B cell (primary cell): ENCODE data around the gene DHRS1. TPM values are rescaled to one million over a fixed set of nuclear protein-coding genes. Genes with fewer than 3 reads are reported as not detected.

Experiments used
- ATAC-seq: fragments of 200-7000 bp; cut with Tn5 transposase; one replicate; pipeline ENCODE4 v1.10.0; 2021; ENCODE audit warnings: low read depth, mild to moderate bottlenecking, moderate number of reproducible peaks, moderate library complexity
- CTCF ChIA-PET: fragments of 350-600 bp; sonication (Branson Sonifier 250); formaldehyde crosslinking; loops from one replicate; lab custom pipeline; 2021; ENCODE audit warnings: antibody characterized with exemption, inconsistent platforms; lab: Charles Lee
- POLR2A ChIA-PET: fragments of 350-600 bp; sonication (Branson Sonifier 250); formaldehyde crosslinking; loops from one replicate; lab custom pipeline; 2021; ENCODE audit warnings: antibody characterized with exemption; lab: Charles Lee
- DNase-seq: peaks from one replicate; pipeline ENCODE4 v3.0.0; 2013
- H2AFZ ChIP-seq: 2 replicates; pipeline ENCODE4 v1.6.1; 2012; ENCODE audit warnings: mild to moderate bottlenecking, low read depth, low read length; ENCODE audit not compliant: insufficient read depth, poor library complexity, severe bottlenecking
- H3K27ac ChIP-seq, 2 donors: 1 replicate in 1 of 2; 2 replicates in 1 of 2; pipeline ENCODE4 v1.5.1; 2012 to 2013; ENCODE audit warnings: low read length in 2 of 2, mild to moderate bottlenecking in 2 of 2, moderate library complexity in 1 of 2
- H3K27me3 ChIP-seq, 4 experiments: fragments of 200-600 bp in 1 of 4; sonication (generic) in 1 of 4; replicated peaks in 1 of 4; 1 replicate in 2 of 4; 2 replicates in 2 of 4; pipeline versions ENCODE4 v1.6.1 to v1.7.0; 2013 to 2016; ENCODE audit warnings: low read length in 3 of 4, mild to moderate bottlenecking in 2 of 4, mixed read lengths in 1 of 4, moderate library complexity in 1 of 4; ENCODE audit not compliant: insufficient read depth in 4 of 4, control insufficient read depth in 3 of 4; ENCODE audit errors: control extremely low read depth in 1 of 4
- H3K36me3 ChIP-seq, 2 experiments: replicated peaks in 1 of 2; 1 replicate in 1 of 2; 2 replicates in 1 of 2; pipeline versions ENCODE4 v1.6.1 to v1.7.1; 2013; ENCODE audit warnings: low read length in 1 of 2; ENCODE audit not compliant: insufficient read depth in 2 of 2, control insufficient read depth in 1 of 2; ENCODE audit errors: control extremely low read depth in 1 of 2, extremely low read depth in 1 of 2
- H3K4me1 ChIP-seq, 2 donors: fragments of 200-600 bp in 1 of 2; sonication (generic) in 1 of 2; 1 replicate in 1 of 2; 2 replicates in 1 of 2; pipeline versions ENCODE4 v1.5.1 to v1.6.1; 2013 to 2017; ENCODE audit warnings: low read length in 2 of 2; ENCODE audit not compliant: control insufficient read depth in 2 of 2, insufficient read depth in 2 of 2
- H3K4me2 ChIP-seq: replicated peaks from 2 replicates; pipeline ENCODE3; 2012; ENCODE audit warnings: mild to moderate bottlenecking, low read depth, low read length; ENCODE audit not compliant: poor library complexity, severe bottlenecking
- H3K4me3 ChIP-seq, 5 experiments: fragments of 200-600 bp in 1 of 5; sonication (generic) in 1 of 5; 1 replicate in 3 of 5; 2 replicates in 2 of 5; pipeline versions ENCODE4 v1.5.1 to v1.7.0; 2011 to 2016; ENCODE audit warnings: low read length in 4 of 5, mild to moderate bottlenecking in 4 of 5, low read depth in 2 of 5, control low read depth in 1 of 5, moderate library complexity in 1 of 5; ENCODE audit not compliant: insufficient read depth in 1 of 5; ENCODE audit errors: control extremely low read depth in 1 of 5, extremely low read depth in 1 of 5
- H3K79me2 ChIP-seq: fragments of 200-600 bp; sonication (generic); one replicate; pipeline ENCODE4 v1.6.0; 2016; ENCODE audit warnings: low read length; ENCODE audit not compliant: control insufficient read depth, insufficient read depth
- H3K9ac ChIP-seq: fragments of 200-600 bp; sonication (generic); 2 replicates; pipeline ENCODE4 v1.6.1; 2017; ENCODE audit warnings: mild to moderate bottlenecking, low read length, moderate library complexity
- H3K9me3 ChIP-seq, 3 donors: one replicate each; pipeline versions ENCODE4 v1.6.1 to v1.7.1; 2013; ENCODE audit warnings: low read length in 2 of 3; ENCODE audit not compliant: control insufficient read depth in 2 of 3, insufficient read depth in 1 of 3; ENCODE audit errors: control extremely low read depth in 1 of 3
- H4K20me1 ChIP-seq: 2 replicates; pipeline ENCODE4 v1.6.0; 2012; ENCODE audit warnings: mild to moderate bottlenecking, low read length; ENCODE audit not compliant: insufficient read depth, control insufficient read depth, poor library complexity, severe bottlenecking
- H3K27ac Mint-ChIP-seq: one replicate; pipeline ENCODE4 v1.8.0; 2021; ENCODE audit warnings: mixed read lengths
- H3K27me3 Mint-ChIP-seq: one replicate; pipeline ENCODE4 v1.8.0; 2021; ENCODE audit warnings: mixed read lengths
- H3K4me1 Mint-ChIP-seq: one replicate; pipeline ENCODE4 v1.8.0; 2021; ENCODE audit warnings: mixed read lengths
- H3K4me3 Mint-ChIP-seq: one replicate; pipeline ENCODE4 v1.8.0; 2021; ENCODE audit warnings: mixed read lengths
- H3K9me3 Mint-ChIP-seq: one replicate; pipeline ENCODE4 v1.8.0; 2022; ENCODE audit warnings: mixed read lengths; ENCODE audit not compliant: insufficient read depth
- EZH2 ChIP-seq: IDR thresholded peaks from 2 replicates; pipeline ENCODE4 v1.6.1; 2012; ENCODE audit warnings: borderline replicate concordance, low read depth, mild to moderate bottlenecking, moderate library complexity, low read length; ENCODE audit not compliant: insufficient read depth, poor library complexity, severe bottlenecking
- WGBS: methylation state at CpG from one replicate; pipeline ENCODE4 v1.1.5; 2013; ENCODE audit warnings: missing lambda C conversion rate; ENCODE audit not compliant: insufficient coverage; 5-methylcytosine and 5-hydroxymethylcytosine counted together
- intact Hi-C: fragments of 100-400 bp; cut with micrococcal nuclease; formaldehyde crosslinking; loops from one replicate; pipeline ENCODE4 v1.10.0; 2022
- polyA plus RNA-seq: library from polyadenylated mRNA; depleted of rRNA; stranded (reverse); fragments of >200 nt; gene quantifications from 2 replicates; pipeline ENCODE4 v1.2.3, GENCODE V29; 2012
- total RNA-seq, 2 donors: library from RNA; stranded (reverse); fragments of 120-200 nt in 1 of 2; gene quantifications; 1 replicate in 1 of 2; 2 replicates in 1 of 2; pipeline versions ENCODE4 v1.2.3 to v1.2.4, GENCODE V29; 2013 to 2022
- TF ChIP-seq, protein P1 (sequence below): fragments of 200-600 bp; IDR thresholded peaks from one replicate; pipeline ENCODE4 v1.8.0; 2022; ENCODE audit warnings: antibody characterized with exemption, mild to moderate bottlenecking

DHRS1 gene
- total and polyA plus RNA-seq, 2 donors (not counting 1 experiment from before 2014, with no cell fraction given), result 42.7 to 76.9 TPM

DNA sequence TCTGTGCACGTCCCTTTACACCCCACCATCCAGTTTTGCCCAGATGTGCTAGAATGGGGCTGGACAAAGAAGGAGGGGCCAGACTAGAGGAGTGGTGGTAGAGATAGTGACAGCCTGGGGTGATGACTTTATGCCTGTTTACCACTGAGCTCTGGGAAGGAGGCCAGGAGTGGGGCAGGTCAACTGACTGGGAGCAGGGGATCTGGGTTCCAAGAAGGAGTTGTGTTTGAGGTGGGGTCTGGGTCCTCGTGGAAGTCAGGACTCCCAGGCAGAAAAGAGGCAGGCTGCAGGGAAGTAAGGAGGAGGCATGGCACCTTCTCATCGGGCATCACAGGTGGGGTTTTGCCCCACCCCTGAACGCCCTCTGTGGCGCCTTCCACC, 10.7 kb upstream of the DHRS1 start:
- Histone ChIP-seq H3K9me3 (no peaks in the 10 kb centered on the region), H3K36me3 (peaks cover 3 to 33% of the 10 kb centered on the region in 2 experiments), H3K4me2 (peak overlapping the region; percentile 92), H3K79me2 (peaks cover 16% of the 10 kb centered on the region), H3K4me3 (peak overlapping the region in 4 of 5 experiments; percentile 45 to 71 (median 60)), H3K9ac (peak overlapping the region; percentile 70), H4K20me1 (peaks cover 32% of the 10 kb centered on the region), H2AFZ (peak overlapping the region; percentile 82), H3K27ac (peak overlapping the region; percentile 36 to 83), H3K4me1 (peaks cover 38 to 57% of the 10 kb centered on the region in 2 donors), H3K27me3 (no peaks in the 10 kb centered on the region)
- ChIA-PET CTCF (interaction anchor here (0.7 to 9.4 kb wide), 28 partner anchors 8 to 389 kb away, joined by 3 to 116 read pairs (median 5); partner anchors contain the start of genes CBLN3, DHRS1, IPO4 and IRF9), POLR2A (interaction anchor here (0.9 to 2.0 kb wide), 8 partner anchors 11 to 120 kb away, joined by 3 to 17 read pairs (median 6); partner anchors contain the start of genes CHMP4A, DHRS1, KHNYN and MDP1)
- intact Hi-C loops, result loop anchor here (5.0 kb wide), 1 partner anchor 298 kb away; no protein-coding TSS in a partner anchor
- no peaks in the 10 kb centered on the region for H3K27me3 Mint-ChIP-seq
- peak overlapping the region; percentile 91 for H3K27ac Mint-ChIP-seq
- peak; percentile 38 for DNase-seq
- no peak for ATAC-seq
- H3K4me1 Mint-ChIP-seq, result peaks cover 61% of the 10 kb centered on the region
- no peaks in the 10 kb centered on the region for H3K9me3 Mint-ChIP-seq
- TF ChIP-seq EZH2, result no peak
- TF ChIP-seq, protein P1, sequence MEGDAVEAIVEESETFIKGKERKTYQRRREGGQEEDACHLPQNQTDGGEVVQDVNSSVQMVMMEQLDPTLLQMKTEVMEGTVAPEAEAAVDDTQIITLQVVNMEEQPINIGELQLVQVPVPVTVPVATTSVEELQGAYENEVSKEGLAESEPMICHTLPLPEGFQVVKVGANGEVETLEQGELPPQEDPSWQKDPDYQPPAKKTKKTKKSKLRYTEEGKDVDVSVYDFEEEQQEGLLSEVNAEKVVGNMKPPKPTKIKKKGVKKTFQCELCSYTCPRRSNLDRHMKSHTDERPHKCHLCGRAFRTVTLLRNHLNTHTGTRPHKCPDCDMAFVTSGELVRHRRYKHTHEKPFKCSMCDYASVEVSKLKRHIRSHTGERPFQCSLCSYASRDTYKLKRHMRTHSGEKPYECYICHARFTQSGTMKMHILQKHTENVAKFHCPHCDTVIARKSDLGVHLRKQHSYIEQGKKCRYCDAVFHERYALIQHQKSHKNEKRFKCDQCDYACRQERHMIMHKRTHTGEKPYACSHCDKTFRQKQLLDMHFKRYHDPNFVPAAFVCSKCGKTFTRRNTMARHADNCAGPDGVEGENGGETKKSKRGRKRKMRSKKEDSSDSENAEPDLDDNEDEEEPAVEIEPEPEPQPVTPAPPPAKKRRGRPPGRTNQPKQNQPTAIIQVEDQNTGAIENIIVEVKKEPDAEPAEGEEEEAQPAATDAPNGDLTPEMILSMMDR, result no peak
- H3K4me3 Mint-ChIP-seq, result peak overlapping the region; percentile 84
- WGBS, result 8% methylated on average over 4 of the region's 5 CpGs

DNA sequence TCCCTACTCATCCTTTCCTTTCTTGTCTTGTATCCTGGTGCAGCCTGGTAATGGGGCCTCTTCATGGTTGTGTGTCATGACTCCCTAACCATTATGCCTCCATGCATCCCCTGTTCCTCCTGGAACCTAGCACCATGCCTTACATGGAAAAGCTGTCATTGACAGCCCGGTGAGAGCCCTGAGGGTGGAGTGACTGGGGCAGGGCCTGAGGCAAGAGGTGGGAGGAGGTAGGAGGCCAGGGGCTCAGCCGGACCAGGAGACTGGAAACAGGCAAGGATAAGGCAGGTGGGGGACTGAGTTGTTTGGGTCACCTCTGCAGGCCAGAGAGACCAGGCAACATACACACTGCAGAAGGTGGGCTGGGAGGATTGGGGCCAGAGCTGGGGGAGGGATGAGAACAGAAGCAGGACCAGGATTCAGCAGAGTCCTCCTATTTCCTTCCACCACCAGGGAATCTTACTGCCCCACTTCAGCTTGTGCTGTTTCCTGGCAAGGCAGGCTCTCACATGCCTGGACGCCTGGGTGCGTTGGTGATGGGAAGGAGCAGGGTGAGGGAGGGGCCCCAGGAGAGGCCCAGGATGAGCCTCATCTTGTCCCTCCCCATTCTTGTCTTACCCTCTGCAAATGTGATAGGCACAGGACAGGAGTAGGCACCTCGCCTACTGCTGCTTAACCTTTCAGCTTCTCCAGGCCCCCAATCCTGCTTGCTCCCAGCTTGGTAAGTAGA, 10.1 kb upstream of the DHRS1 start, which contains the start of gene LTB4R2:
Gene LTB4R2, plus strand, starts transcription at position 603 of the 727 bp plus-strand sequence. CDS start 525 bp downstream, outside the sequence.
- Histone ChIP-seq H4K20me1 (peaks cover 32% of the 10 kb centered on the region), H3K27me3 (no peaks in the 10 kb centered on the region), H3K9me3 (no peaks in the 10 kb centered on the region), H3K36me3 (peaks cover 3 to 38% of the 10 kb centered on the region in 2 experiments), H3K4me1 (peaks cover 38 to 55% of the 10 kb centered on the region in 2 donors), H3K9ac (peak within 1 kb of the TSS; percentile 70), H3K4me3 (peak within 1 kb of the TSS in 4 of 5 experiments; percentile 45 to 71 (median 60)), H3K79me2 (peaks cover 16% of the 10 kb centered on the region), H2AFZ (peak within 1 kb of the TSS; percentile 82), H3K4me2 (peak within 1 kb of the TSS; percentile 92), H3K27ac (peak within 1 kb of the TSS; percentile 36 to 83)
- WGBS, result 94% methylated on average over 4 of the region's 5 CpGs
- peak within 1 kb of the TSS; percentile 91 for H3K27ac Mint-ChIP-seq
- peaks cover 58% of the 10 kb centered on the region for H3K4me1 Mint-ChIP-seq
- TF ChIP-seq EZH2, result no peak
- TF ChIP-seq, protein P1, result no peak
- DNase-seq (no peak), ATAC-seq (no peak)
- peak within 1 kb of the TSS; percentile 84 for H3K4me3 Mint-ChIP-seq
- intact Hi-C loops, result loop anchor here (5.0 kb wide), 1 partner anchor 297 kb away; no protein-coding TSS in a partner anchor
- H3K27me3 Mint-ChIP-seq, result no peaks in the 10 kb centered on the region
- ChIA-PET CTCF (interaction anchor here (0.8 to 9.4 kb wide), 27 partner anchors 12 to 389 kb away, joined by 3 to 116 read pairs (median 6); partner anchors contain the start of genes CBLN3, DHRS1, IPO4 and IRF9), POLR2A (interaction anchor here (1.3 to 2.0 kb wide), 4 partner anchors 13 to 121 kb away, joined by 5 to 17 read pairs (median 6); partner anchors contain the start of genes CHMP4A, KHNYN and RABGGTA)
- H3K9me3 Mint-ChIP-seq, result no peaks in the 10 kb centered on the region
